ENCODE results near the gene TPBGL. TPM values are rescaled to one million over a fixed set of nuclear protein-coding genes. Genes with fewer than 3 reads are reported as not detected.

The TPBGL gene
- total RNA-seq, 1 experiment from 2014 or later: not detected

- Histone ChIP-seq H3K36me3 (no peaks in the 10 kb centered on the region), H3K27me3 (peaks cover 28% of the 10 kb centered on the region), H3K4me3 (no peak overlapping the region), H3K9me3 (no peaks in the 10 kb centered on the region)
- no peak for DNase-seq
These were observed 863 bp upstream of the TPBGL start for GRCh38 chr11:75239531-75240290.

DNA sequence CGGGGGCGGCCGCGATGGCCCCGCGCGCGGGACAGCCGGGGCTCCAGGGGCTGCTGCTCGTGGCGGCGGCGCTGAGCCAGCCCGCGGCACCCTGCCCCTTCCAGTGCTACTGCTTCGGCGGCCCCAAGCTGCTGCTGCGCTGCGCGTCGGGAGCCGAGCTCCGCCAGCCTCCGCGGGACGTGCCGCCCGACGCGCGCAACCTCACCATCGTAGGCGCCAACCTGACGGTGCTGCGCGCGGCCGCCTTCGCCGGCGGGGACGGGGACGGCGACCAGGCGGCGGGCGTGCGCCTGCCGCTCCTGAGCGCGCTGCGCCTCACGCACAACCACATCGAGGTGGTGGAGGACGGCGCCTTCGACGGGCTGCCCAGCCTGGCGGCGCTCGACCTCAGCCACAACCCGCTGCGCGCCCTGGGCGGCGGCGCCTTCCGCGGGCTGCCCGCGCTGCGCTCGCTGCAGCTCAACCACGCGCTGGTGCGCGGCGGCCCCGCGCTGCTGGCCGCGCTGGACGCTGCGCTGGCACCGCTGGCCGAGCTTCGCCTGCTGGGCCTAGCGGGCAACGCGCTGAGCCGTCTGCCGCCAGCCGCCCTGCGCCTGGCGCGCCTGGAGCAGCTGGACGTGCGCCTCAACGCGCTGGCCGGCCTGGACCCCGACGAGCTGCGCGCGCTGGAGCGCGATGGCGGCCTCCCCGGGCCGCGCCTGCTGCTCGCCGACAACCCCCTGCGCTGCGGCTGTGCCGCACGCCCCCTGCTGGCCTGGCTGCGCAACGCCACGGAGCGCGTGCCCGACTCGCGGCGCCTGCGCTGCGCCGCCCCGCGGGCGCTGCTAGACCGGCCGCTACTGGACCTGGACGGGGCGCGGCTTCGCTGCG is 697 bp downstream of the TPBGL start:
- Histone ChIP-seq H3K27me3 (peaks cover 31% of the 10 kb centered on the region), H3K4me3 (peak overlapping the region; percentile 26; the same call in 1 of the 2 replicates), H3K9me3 (no peaks in the 10 kb centered on the region), H3K36me3 (no peaks in the 10 kb centered on the region)
- peak; percentile 77 for DNase-seq

GRCh38 chr11:75241906-75242644 is 1.5 kb downstream of the TPBGL start:
- Histone ChIP-seq H3K36me3 (no peaks in the 10 kb centered on the region), H3K27me3 (peaks cover 31% of the 10 kb centered on the region), H3K9me3 (no peaks in the 10 kb centered on the region), H3K4me3 (peak overlapping the region; percentile 26; the same call in 1 of the 2 replicates)
- no peak for DNase-seq

DNA sequence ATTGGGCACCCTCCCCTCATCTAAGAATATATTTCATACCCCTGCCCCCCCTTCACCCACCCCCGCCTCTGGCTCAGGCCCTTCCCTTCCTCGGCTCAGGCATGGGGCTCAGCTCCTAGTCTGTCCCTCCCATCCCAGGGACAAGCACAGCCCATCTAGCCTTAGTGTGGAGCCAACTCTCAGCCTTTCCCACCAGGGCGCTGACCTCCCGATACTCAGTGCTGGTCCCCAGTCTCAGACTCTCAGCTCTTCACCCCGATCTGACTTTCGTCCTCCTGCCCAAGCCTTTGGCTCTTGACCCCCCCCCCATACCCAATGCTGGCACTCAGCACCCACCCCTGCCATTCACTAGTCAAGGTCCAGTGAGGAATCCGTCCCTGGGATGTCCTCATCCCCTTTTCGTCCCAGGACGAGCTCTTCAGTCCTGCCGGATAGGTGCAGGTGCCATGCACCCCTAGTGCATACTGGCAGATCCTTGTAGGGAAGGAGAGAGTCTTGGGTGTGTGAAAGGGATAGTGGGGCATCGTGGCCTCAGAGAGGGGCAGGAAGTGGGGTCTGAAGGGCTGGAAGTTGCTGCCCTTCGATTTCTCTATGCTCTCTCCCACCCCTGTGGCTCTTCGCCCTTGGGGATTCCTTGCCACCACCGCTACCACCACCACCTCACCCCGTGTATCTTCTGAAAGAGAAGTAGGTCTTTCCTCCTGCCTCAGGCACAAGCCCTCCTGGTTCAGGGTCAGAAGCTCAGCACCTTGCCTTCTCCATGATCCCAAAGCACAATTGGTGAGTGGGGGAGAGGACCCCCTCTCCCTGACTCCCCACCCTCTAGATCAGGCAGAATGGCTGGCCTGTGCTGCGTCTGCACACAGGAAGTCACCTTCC is 2.4 kb downstream of the TPBGL start:
- no peak for DNase-seq
- Histone ChIP-seq H3K4me3 (no peak overlapping the region), H3K9me3 (no peaks in the 10 kb centered on the region), H3K36me3 (no peaks in the 10 kb centered on the region), H3K27me3 (peaks cover 31% of the 10 kb centered on the region)

DNA sequence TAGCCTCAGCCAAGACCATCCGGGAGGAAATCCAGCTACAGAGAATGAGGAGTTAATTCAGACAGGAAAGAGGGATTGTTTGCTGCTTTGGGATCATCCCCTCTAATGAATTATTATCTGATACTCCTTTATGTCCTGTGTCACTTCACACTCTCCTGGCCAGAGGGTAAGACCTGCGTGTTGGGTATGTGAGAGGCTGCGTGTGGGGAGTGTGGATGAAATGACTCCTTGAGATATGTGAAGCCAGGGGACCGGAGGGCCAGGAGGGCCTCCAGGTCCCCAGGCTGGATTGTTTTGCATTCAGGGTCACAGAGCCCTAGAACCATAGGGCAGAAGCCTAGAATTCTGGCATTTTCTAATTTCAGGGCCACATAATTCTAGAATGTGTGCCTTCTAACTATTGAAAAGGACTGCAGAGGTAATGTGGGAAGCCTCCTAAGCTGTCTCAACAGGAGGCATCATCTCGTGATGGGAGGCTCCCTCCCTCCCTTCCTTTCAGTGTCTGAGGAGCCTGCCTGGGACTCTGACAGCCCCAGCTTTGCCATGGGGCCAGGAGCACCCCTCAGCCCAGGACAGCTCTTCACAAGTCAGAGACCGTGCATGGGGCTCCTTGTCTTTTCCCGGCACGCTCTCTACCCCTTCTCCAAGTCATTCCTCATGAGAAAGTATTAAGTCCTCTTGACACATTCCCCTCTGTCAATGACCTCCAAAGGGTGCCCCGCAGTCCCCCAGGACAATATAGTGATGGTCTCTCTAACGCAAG is 3.7 kb downstream of the TPBGL start:
- no peaks in the 10 kb centered on the region for H3K36me3 ChIP-seq
- H3K4me3 ChIP-seq: no peak overlapping the region
- DNase-seq: no peak
- peaks cover 32% of the 10 kb centered on the region for H3K27me3 ChIP-seq
- H3K9me3 ChIP-seq: no peaks in the 10 kb centered on the region

DNA sequence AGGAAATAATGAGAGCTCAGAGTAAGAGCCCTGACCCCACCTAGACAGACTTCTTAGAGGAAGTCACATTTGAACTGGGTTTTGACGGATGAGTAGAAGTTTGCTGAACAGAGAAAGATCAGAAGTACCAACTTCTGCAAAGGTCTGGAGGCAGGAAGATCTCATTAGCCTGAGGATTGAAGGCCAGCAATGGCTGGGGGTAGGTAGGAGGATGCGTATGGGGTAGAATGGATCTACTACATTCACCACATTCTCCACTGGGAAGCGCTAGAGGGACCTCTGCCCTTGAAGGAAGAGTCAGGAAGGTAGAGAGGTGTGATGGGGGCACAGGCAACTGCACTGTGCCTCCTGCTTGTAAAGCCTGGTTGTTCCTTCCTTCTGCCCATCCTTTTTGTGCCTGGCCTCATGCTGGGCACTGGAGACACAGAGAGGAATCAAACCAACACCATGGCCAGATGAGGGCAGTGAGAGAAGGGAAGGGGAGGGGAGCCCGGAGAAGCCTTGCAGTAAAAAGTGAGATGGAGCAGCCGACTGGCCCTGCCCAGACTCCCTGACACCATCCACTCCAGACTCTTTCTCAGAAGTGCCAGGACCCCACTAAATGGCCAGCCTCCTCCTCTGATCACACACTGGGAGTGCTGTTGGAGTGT is 4.9 kb downstream of the TPBGL start:
- DNase-seq: no peak
- Histone ChIP-seq H3K4me3 (no peak overlapping the region), H3K36me3 (no peaks in the 10 kb centered on the region), H3K9me3 (no peaks in the 10 kb centered on the region), H3K27me3 (peaks cover 27% of the 10 kb centered on the region)

- Histone ChIP-seq H3K36me3 (no peaks in the 10 kb centered on the region), H3K27me3 (peaks cover 24% of the 10 kb centered on the region), H3K9me3 (no peaks in the 10 kb centered on the region), H3K4me3 (no peak overlapping the region)
- DNase-seq: no peak
These were observed 5.6 kb downstream of the TPBGL start for GRCh38 chr11:75246006-75246670.

GRCh38 chr11:75246671-75247350 is 6.2 kb downstream of the TPBGL start:
- peaks cover 26% of the 10 kb centered on the region for H3K27me3 ChIP-seq
- no peaks in the 10 kb centered on the region for H3K36me3 ChIP-seq
- no peak for DNase-seq
- no peaks in the 10 kb centered on the region for H3K9me3 ChIP-seq
- H3K4me3 ChIP-seq: no peak overlapping the region

GRCh38 chr11:75248924-75249256 is 8.3 kb downstream of the TPBGL start:
- DNase-seq: no peak
- Histone ChIP-seq H3K4me3 (no peak overlapping the region), H3K36me3 (no peaks in the 10 kb centered on the region), H3K27me3 (peaks cover 15% of the 10 kb centered on the region), H3K9me3 (peaks cover 9% of the 10 kb centered on the region)

- H3K9me3 ChIP-seq: peaks cover 15% of the 10 kb centered on the region
- peaks cover 9% of the 10 kb centered on the region for H3K27me3 ChIP-seq
- H3K36me3 ChIP-seq: no peaks in the 10 kb centered on the region
- DNase-seq: no peak
- H3K4me3 ChIP-seq: no peak overlapping the region
These were observed 9.1 kb downstream of the TPBGL start for GRCh38 chr11:75249704-75250103.

- H3K4me3 ChIP-seq: no peak overlapping the region
- H3K27me3 ChIP-seq: peaks cover 4% of the 10 kb centered on the region
- no peaks in the 10 kb centered on the region for H3K36me3 ChIP-seq
- no peak for DNase-seq
- peaks cover 15% of the 10 kb centered on the region for H3K9me3 ChIP-seq
These were observed 13.8 kb downstream of the TPBGL start for GRCh38 chr11:75254326-75254725.

DNA sequence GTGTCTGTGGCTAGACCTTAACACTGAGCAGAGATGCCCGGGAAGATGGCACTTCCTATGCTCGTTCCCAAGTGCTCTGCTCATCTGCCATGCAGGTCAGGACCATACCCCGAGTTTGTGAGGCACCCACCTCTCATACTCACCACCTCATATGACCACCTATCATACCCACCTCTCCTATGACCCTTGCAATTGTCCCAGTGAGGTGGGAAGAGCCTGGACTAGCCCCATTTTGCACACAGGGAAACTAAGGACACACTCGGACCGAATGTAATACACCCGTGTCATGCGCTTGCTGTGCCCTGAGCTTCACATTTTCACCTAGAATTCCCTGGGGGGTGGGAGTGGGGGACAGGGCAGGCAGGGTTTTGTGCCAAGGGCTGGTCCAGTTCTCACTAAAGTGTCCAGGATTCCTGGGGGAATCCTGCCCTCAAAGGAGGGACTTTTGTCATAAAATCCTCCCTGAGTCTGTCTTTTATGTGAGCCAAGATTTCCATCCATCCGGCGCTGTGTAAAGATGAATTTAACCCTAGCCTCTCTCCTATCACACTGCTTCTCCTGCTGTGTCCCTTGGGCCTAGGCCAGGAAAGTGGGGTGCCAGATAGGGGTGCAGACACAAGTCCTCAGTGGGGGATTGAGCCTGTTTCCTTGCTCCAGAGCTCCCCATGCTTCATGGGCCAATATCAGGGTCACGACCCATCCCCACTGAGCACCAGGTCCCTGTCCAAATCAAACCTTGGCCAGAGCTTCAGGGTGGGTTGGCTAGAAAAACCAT is 20.0 kb downstream of the TPBGL start:
- no peaks in the 10 kb centered on the region for H3K36me3 ChIP-seq
- no peak for DNase-seq
- no peak overlapping the region for H3K4me3 ChIP-seq
- no peaks in the 10 kb centered on the region for H3K9me3 ChIP-seq
- no peaks in the 10 kb centered on the region for H3K27me3 ChIP-seq

GRCh38 chr11:75261902-75262361 is 21.4 kb downstream of the TPBGL start:
- no peak for DNase-seq
- H3K4me3 ChIP-seq: no peak overlapping the region
- no peaks in the 10 kb centered on the region for H3K36me3 ChIP-seq
- no peaks in the 10 kb centered on the region for H3K27me3 ChIP-seq
- H3K9me3 ChIP-seq: no peaks in the 10 kb centered on the region

DNA sequence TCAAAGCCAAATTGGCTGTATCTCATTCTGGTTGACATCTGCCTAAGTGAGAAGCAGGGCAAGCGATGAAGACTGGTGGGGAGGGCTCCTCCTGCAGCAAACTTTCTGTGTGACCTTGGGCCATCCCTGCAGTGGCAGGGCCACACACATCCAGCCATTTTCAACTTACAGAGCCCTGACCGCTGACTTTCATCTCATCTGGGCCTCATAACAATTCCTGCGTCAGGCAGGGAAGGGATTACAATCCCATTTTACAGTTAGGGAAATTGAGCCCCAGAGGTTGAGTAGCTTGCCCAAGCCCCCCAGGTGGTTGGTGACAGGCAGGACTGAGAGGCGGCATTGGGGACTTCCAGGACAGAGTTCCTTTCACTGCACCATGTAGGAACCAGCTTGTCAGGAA is 21.9 kb downstream of the TPBGL start:
- Histone ChIP-seq H3K36me3 (no peaks in the 10 kb centered on the region), H3K4me3 (no peak overlapping the region), H3K9me3 (no peaks in the 10 kb centered on the region), H3K27me3 (no peaks in the 10 kb centered on the region)
- DNase-seq: no peak

Measured in MG63 (cell line).